IPS-NIHi11 (cell line): ENCODE results near the gene GSC.
"Not testable (repeated sequence)": the region's sequence is repeated elsewhere in the genome, so short reads cannot be mapped to it uniquely, and the experiment has no call there.

ENCODE experiments used
- DNase-seq: peaks from one replicate; pipeline ENCODE4 v3.0.0; 2012; ENCODE audit warnings: mixed read lengths, low spot score

The GSC gene

GRCh38 chr14:94746131-94746530 is 23.8 kb downstream of the GSC start:
- DNase-seq = no peak

GRCh38 chr14:94738751-94739150 is 31.2 kb downstream of the GSC start:
- DNase-seq = no peak

GRCh38 chr14:94738097-94738496 is 31.8 kb downstream of the GSC start:
- DNase-seq = no peak

GRCh38 chr14:94728950-94729349 is 41.0 kb downstream of the GSC start:
- DNase-seq = no peak

GRCh38 chr14:94728440-94728839 is 41.5 kb downstream of the GSC start:
- DNase-seq = not testable (repeated sequence)

GRCh38 chr14:94726649-94727048 is 43.3 kb downstream of the GSC start:
- not testable (repeated sequence) for DNase-seq

GRCh38 chr14:94724993-94725392 is 44.9 kb downstream of the GSC start:
- DNase-seq = no peak

- no peak for DNase-seq
These were observed 47.5 kb downstream of the GSC start for GRCh38 chr14:94722397-94722796.
